ENCODE measurements around the gene CYP4V2.
"Not testable (repeated sequence)": the region's sequence is repeated elsewhere in the genome, so short reads cannot be mapped to it uniquely, and the experiment has no call there.

Gene CYP4V2

GRCh38 chr4:186236126-186236525, 44.8 kb downstream of the CYP4V2 start:
- DNase-seq, result no peak

DNA sequence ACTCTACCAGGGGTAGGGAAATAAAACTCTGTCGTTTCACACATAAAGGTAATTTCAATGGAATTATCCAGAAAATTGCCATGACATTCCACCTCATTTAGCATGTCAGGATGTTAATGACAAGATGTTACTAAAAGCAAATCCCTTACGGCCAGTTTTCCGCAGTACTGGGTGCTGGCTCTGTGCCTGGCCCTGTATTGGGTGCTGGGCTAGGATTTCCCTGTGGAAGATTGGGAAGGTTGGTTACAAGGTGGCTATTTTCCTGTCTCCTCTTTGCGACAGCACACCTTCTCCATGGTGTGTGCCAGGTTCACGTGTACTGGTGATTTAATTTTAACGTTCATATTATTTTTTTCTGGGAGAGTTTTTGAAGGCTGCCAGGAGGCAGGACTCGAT, 49.1 kb downstream of the CYP4V2 start:
- DNase-seq, result no peak

GRCh38 chr4:186240848-186241491, 49.6 kb downstream of the CYP4V2 start:
- DNase-seq, result no peak

GRCh38 chr4:186241616-186242015, 50.2 kb downstream of the CYP4V2 start:
- no peak for DNase-seq

DNA sequence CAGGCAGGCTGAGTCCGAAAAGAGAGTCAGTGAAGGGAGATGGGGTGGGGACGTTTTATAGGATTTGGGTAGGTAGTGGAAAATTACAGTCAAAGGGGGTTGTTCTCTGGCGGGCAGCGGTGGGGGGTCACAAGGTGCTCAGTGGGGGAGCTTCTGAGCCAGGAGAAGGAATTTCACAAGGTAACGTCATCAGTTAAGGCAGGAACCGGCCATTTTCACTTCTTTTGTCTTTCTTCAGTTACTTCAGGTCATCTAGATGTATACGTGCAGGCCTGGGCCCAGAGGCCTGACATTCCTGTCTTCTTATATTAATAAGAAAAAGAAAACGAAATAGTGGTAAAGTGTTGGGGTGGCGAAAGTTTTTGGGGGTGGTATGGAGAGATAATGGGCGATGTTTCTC, 50.7 kb downstream of the CYP4V2 start:
- not testable (repeated sequence) for DNase-seq

- no peak for DNase-seq
Observed at GRCh38 chr4:186243331-186243730, 52.0 kb downstream of the CYP4V2 start.

DNA sequence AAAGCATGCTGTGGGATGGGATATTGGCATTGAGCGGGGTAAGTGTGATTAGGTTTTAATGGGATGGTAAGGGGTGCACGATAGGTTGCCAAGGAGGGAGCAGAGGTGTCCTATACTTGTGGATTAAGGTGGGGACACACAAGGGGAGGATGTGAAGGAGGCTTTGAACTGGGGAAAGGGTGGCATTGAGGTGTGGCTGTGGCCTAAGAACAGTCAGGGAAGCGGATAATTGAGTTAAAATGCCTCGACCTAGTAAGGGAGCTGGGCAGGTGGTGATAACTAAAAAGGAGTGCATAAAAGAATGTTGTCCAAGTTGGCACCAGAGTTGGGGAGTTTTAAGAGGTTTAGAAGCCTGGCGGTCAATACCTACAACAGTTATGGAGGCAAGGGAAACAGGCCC, 53.5 kb downstream of the CYP4V2 start:
- DNase-seq, result no peak

DNA sequence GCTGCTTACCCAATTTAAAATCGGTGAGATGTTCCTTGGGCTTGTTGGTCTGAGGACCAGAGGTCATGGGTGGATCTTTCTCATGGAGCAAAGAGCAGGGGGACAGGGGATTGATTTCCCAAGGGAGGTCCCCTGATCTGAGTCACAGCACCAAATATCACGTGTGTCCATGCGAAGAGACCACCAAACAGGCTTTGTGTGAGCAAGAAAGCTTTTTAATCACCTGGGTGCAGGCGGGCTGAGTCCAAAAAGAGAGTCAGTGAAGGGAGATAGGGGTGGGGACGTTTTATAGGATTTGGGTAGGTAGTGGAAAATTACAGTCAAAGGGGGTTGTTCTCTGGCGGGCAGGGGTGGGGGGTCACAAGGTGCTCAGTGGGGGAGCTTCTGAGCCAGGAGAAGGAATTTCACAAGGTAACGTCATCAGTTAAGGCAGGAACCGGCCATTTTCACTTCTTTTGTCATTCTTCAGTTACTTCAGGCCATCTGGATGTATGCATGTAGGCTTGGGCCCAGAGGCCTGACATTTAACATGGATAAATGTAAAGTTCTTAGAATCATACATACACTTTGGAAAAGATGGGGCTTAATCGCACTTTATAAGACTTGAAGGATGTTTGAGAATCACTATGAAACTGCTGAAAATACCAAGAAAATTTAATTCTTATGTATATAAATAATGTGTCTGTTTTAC, 55.8 kb downstream of the CYP4V2 start:
- not testable (repeated sequence) for DNase-seq

DNA sequence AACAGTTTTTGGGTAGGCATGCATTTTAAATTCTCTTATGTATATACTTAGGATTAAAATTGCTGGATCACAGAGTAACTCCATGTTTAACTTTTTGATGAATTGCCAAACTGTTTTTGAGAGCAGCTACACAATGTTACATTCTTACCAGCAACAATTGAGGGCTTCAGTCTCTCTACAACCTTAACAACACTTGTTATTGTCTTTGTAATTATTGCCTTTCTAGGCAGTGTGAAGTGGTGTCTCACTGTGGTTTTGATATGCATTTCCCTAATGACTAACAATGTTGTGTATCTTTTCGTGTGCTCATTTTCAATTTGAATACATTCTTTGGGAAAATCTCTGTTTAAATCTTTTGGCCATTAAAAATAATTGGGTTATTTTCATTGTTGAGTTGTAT, 57.3 kb downstream of the CYP4V2 start:
- no peak for DNase-seq

DNA sequence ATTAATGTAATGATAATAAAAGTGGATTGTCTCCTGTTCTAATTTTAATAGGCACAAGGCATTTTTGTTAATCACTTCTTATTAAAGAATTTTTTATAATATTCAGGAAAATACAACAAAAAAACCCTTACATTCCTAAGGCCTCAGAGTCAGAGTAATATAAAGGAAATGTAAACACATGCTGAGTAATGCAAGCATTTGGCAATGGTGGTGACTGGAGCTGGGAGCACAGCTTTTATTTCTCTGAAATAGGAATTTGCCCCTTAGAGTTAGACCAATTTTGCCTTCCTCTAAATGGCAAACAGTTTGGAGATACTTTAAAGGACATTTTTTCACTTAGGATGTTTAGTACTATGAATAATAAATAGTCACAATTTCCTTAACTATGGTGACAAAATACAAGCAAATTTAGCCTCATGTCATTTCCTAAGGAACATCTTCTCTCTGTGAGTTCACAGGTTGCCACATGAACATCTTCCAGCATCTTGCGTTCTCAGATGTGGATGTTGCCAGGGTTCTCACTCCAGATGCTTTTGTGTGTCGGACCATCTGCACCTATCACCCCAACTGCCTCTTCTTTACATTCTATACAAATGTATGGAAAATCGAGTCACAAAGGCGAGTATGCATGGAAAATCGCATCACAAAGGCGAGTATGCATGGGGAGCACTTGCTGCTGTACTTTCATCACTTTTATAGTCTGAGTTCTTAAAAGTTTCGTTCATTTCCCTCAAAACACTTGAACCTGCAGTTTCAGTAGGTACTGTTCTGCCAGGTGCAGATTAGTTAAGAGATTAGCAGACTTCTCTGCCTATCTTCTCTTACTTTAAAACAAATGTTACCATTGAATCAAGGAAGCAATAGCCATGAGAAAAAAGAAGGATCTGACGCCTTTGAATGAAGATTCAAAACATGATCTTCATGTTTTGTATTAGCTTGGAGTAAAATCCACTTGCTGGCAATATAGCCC, 58.7 kb downstream of the CYP4V2 start:
- DNase-seq, result peak; percentile 53

- DNase-seq, result no peak
Observed at GRCh38 chr4:186250760-186251159, 59.4 kb downstream of the CYP4V2 start.

DNA sequence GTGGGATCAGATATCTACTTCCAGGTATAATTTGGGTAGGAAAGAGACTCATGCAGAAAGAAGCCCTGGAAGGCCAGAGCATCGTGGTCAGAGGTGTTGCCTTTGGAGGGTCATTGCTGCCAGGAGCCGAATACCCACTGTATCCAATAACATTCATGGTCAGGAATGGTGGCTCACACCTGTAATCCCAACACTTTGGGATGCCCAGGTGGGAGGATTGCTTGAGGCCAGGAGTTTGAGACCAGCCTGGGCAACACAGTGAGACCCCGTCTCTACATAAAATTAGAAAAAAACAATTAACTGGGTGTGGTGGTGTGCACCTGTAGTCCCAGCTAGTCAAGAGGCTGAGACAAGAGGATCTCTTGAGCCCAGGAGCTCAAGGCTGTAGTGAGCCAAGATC, 63.8 kb downstream of the CYP4V2 start:
- DNase-seq, result no peak

- no peak for DNase-seq
Observed at GRCh38 chr4:186258216-186258811, 66.9 kb downstream of the CYP4V2 start.

- DNase-seq, result no peak
Observed at GRCh38 chr4:186260117-186260503, 68.7 kb downstream of the CYP4V2 start.

Measured in fibroblast of skin of right biceps (primary cell).